CD14-positive monocyte (primary cell): ENCODE results near the gene PIN4. TPM values are rescaled to one million over a fixed set of nuclear protein-coding genes. Genes with fewer than 3 reads are reported as not detected.

ENCODE experiments used
- DNase-seq, 3 donors: peaks; one replicate each; pipeline ENCODE4 v3.0.0-alpha.2; 2011 to 2022
- H2AFZ ChIP-seq: 2 replicates; pipeline ENCODE4 v1.6.0; 2012; ENCODE audit warnings: mild to moderate bottlenecking, low read depth, low read length, inconsistent platforms; ENCODE audit not compliant: insufficient read depth, poor library complexity, severe bottlenecking
- H3K27ac ChIP-seq, 2 donors: 1 replicate in 1 of 2; 2 replicates in 1 of 2; pipeline ENCODE4 v1.5.1; 2012 to 2013; ENCODE audit warnings: low read length in 2 of 2, control low read depth in 1 of 2, inconsistent platforms in 1 of 2, low read depth in 1 of 2, mild to moderate bottlenecking in 1 of 2
- H3K27me3 ChIP-seq, 2 donors: one replicate each; pipeline versions ENCODE4 v1.6.0 to v1.6.1; 2011 to 2013; ENCODE audit warnings: low read length in 2 of 2; ENCODE audit not compliant: control insufficient read depth in 2 of 2, insufficient read depth in 2 of 2
- H3K36me3 ChIP-seq, 2 donors: replicated peaks in 1 of 2; 1 replicate in 1 of 2; 2 replicates in 1 of 2; pipeline versions ENCODE4 v1.5.1 to v1.6.1; 2012 to 2013; ENCODE audit warnings: low read length in 2 of 2, control low read depth in 1 of 2, inconsistent platforms in 1 of 2, mild to moderate bottlenecking in 1 of 2; ENCODE audit not compliant: insufficient read depth in 2 of 2, control insufficient read depth in 1 of 2
- H3K4me1 ChIP-seq, 2 donors: 1 replicate in 1 of 2; 2 replicates in 1 of 2; pipeline versions ENCODE4 v1.5.1 to v1.6.1; 2012 to 2013; ENCODE audit warnings: low read length in 2 of 2, control low read depth in 1 of 2, inconsistent platforms in 1 of 2, mild to moderate bottlenecking in 1 of 2, moderate library complexity in 1 of 2; ENCODE audit not compliant: insufficient read depth in 2 of 2, control insufficient read depth in 1 of 2
- H3K4me2 ChIP-seq: replicated peaks from 2 replicates; pipeline ENCODE3; 2012; ENCODE audit warnings: low read length, moderate library complexity, mild to moderate bottlenecking; ENCODE audit not compliant: poor library complexity, severe bottlenecking; ENCODE audit errors: extremely low read depth
- H3K4me3 ChIP-seq, 3 experiments: fragments of 200-600 bp in 1 of 3; sonication (generic) in 1 of 3; replicated peaks in 1 of 3; 1 replicate in 2 of 3; 2 replicates in 1 of 3; pipeline ENCODE4 v1.5.1; 2011 to 2013; ENCODE audit warnings: low read length in 3 of 3, mild to moderate bottlenecking in 3 of 3, control low read depth in 2 of 3, low read depth in 2 of 3, inconsistent platforms in 1 of 3, moderate library complexity in 1 of 3
- H3K79me2 ChIP-seq: 2 replicates; pipeline ENCODE4 v1.6.0; 2012; ENCODE audit warnings: mild to moderate bottlenecking, control low read depth, inconsistent platforms, low read length, moderate library complexity; ENCODE audit not compliant: insufficient read depth
- H3K9ac ChIP-seq: 2 replicates; pipeline ENCODE4 v1.6.0; 2017; ENCODE audit warnings: low read length, mild to moderate bottlenecking; ENCODE audit not compliant: insufficient read depth, poor library complexity, severe bottlenecking
- H3K9me3 ChIP-seq, 2 donors: replicated peaks in 1 of 2; 1 replicate in 1 of 2; 2 replicates in 1 of 2; pipeline versions ENCODE4 v1.5.1 to v1.6.1; 2012 to 2013; ENCODE audit warnings: low read length in 2 of 2, control low read depth in 1 of 2; ENCODE audit not compliant: control insufficient read depth in 1 of 2, insufficient read depth in 1 of 2
- H4K20me1 ChIP-seq: 2 replicates; pipeline ENCODE4 v1.6.0; 2012; ENCODE audit warnings: mild to moderate bottlenecking, low read length, control low read depth, moderate library complexity; ENCODE audit not compliant: insufficient read depth
- H3K27ac Mint-ChIP-seq, 7 donors: one replicate each; pipeline ENCODE4 v1.8.0; 2020; ENCODE audit warnings: mild to moderate bottlenecking in 7 of 7, mixed read lengths in 7 of 7, moderate library complexity in 6 of 7, inconsistent platforms in 2 of 7
- H3K27me3 Mint-ChIP-seq, 3 donors: one replicate each; pipeline ENCODE4 v1.8.0; 2021 to 2022; ENCODE audit warnings: low read depth in 3 of 3, mild to moderate bottlenecking in 3 of 3, mixed read lengths in 3 of 3, moderate library complexity in 3 of 3, inconsistent platforms in 1 of 3
- H3K36me3 Mint-ChIP-seq, 2 donors: one replicate each; pipeline ENCODE4 v1.8.0; 2020; ENCODE audit warnings: mixed read lengths in 2 of 2, inconsistent platforms in 1 of 2, mild to moderate bottlenecking in 1 of 2
- H3K4me1 Mint-ChIP-seq: one replicate; pipeline ENCODE4 v1.8.0; 2020; ENCODE audit warnings: mild to moderate bottlenecking, mixed read lengths
- H3K4me3 Mint-ChIP-seq, 2 donors: one replicate each; pipeline ENCODE4 v1.8.0; 2020; ENCODE audit warnings: mild to moderate bottlenecking in 2 of 2, mixed read lengths in 2 of 2, moderate library complexity in 1 of 2
- H3K9me3 Mint-ChIP-seq, 7 donors: one replicate each; pipeline ENCODE4 v1.8.0; 2020 to 2022; ENCODE audit warnings: mixed read lengths in 7 of 7, mild to moderate bottlenecking in 6 of 7, moderate library complexity in 6 of 7, inconsistent platforms in 2 of 7
- CTCF ChIP-seq: fragments of 200-600 bp; IDR thresholded peaks from one replicate; pipeline ENCODE4 v1.8.0; 2022; ENCODE audit warnings: antibody characterized with exemption, mild to moderate bottlenecking
- WGBS: methylation state at CpG from one replicate; pipeline ENCODE4 v1.1.5; 2013; ENCODE audit warnings: missing lambda C conversion rate; ENCODE audit not compliant: insufficient coverage; 5-methylcytosine and 5-hydroxymethylcytosine counted together
- intact Hi-C, 2 donors: fragments of 100-400 bp; cut with micrococcal nuclease; formaldehyde crosslinking; loops; one replicate each; pipeline versions ENCODE4 v1.15.0 to v1.15.1; 2023
- polyA plus RNA-seq, 3 donors: library from polyadenylated mRNA; depleted of rRNA in 1 of 3; unstranded in 2 of 3; stranded (reverse) in 1 of 3; fragments of 300-500 nt in 2 of 3; fragments of >200 nt in 1 of 3; fragmentation: Illumina TruSeq in 2 of 3; gene quantifications; 1 replicate in 2 of 3; 2 replicates in 1 of 3; pipeline ENCODE4 v1.2.3, GENCODE V29; 2012 to 2021

The PIN4 gene
- polyA plus RNA-seq, 3 donors: 2.9 to 20.8 (median 16.7) TPM

GRCh38 chrX:72245461-72246089 is 64.0 kb downstream of the PIN4 start:
- no peak overlapping the region for H3K27ac ChIP-seq
- DNase-seq: peak; percentile 3 to 25 (median 19)
- no peaks in the 10 kb centered on the region for H3K4me1 ChIP-seq
- H3K4me3 ChIP-seq: no peak overlapping the region
- no peak overlapping the region for H2AFZ ChIP-seq
- peaks cover 0 to 12% (median 5%) of the 10 kb centered on the region in 3 donors for H3K27me3 Mint-ChIP-seq
- H3K9me3 Mint-ChIP-seq: no peaks in the 10 kb centered on the region
- no peak overlapping the region for H3K9ac ChIP-seq
- TF ChIP-seq CTCF: peak; percentile 72
- intact Hi-C loops: no loop called here
- H3K9me3 ChIP-seq: no peaks in the 10 kb centered on the region
- H3K36me3 Mint-ChIP-seq: no peaks in the 10 kb centered on the region
- no peaks in the 10 kb centered on the region for H3K27me3 ChIP-seq
- no peak overlapping the region for H3K4me3 Mint-ChIP-seq
- H4K20me1 ChIP-seq: no peaks in the 10 kb centered on the region
- 100% methylated on average over 1 of the region's 3 CpGs for WGBS
- H3K79me2 ChIP-seq: no peaks in the 10 kb centered on the region
- no peak overlapping the region for H3K4me2 ChIP-seq
- no peak overlapping the region for H3K27ac Mint-ChIP-seq
- no peaks in the 10 kb centered on the region for H3K36me3 ChIP-seq
- peaks cover 2% of the 10 kb centered on the region for H3K4me1 Mint-ChIP-seq

- intact Hi-C loops: no loop called here
- no peak overlapping the region for H3K9ac ChIP-seq
- H3K4me2 ChIP-seq: no peak overlapping the region
- H2AFZ ChIP-seq: no peak overlapping the region
- WGBS: 100% methylated on average over 1 of the region's 2 CpGs
- Mint-ChIP-seq H3K9me3 (peaks cover 0 to 3% (median 0%) of the 10 kb centered on the region in 7 donors), H3K27me3 (peaks cover 0 to 10% (median 4%) of the 10 kb centered on the region in 3 donors), H3K36me3 (no peaks in the 10 kb centered on the region), H3K4me3 (no peak overlapping the region), H3K27ac (no peak overlapping the region), H3K4me1 (peaks cover 2% of the 10 kb centered on the region)
- H3K27me3 ChIP-seq: no peaks in the 10 kb centered on the region
- no peak overlapping the region for H3K27ac ChIP-seq
- H4K20me1 ChIP-seq: no peaks in the 10 kb centered on the region
- no peak overlapping the region for H3K4me3 ChIP-seq
- no peak for DNase-seq
- H3K36me3 ChIP-seq: no peaks in the 10 kb centered on the region
- no peak for TF ChIP-seq CTCF
- H3K9me3 ChIP-seq: no peaks in the 10 kb centered on the region
- no peaks in the 10 kb centered on the region for H3K79me2 ChIP-seq
- no peaks in the 10 kb centered on the region for H3K4me1 ChIP-seq
These were observed 65.8 kb downstream of the PIN4 start for GRCh38 chrX:72247206-72247942.

Other genes with a start within 250 kb of the PIN4 start
- 1 to 10 TPM in 1 of 3 donors, under 1 TPM in 2; 0.24 to 4.9 (median 0.59) TPM for gene RTL5, start 49.8 kb upstream of the PIN4 start, polyA plus RNA-seq
- under 1 TPM; 0.04 to 0.24 (median 0.05) TPM for gene ERCC6L, start 57.3 kb downstream of the PIN4 start, polyA plus RNA-seq
- gene RPS4X, start 95.5 kb downstream of the PIN4 start, polyA plus RNA-seq: 1,000 to 10,000 TPM in 1 of 3 donors, 100 to 1,000 TPM in 2; 275 to 1,318 (median 281) TPM
- under 1 TPM in 1 of 3 donors, not detected in 2; 0.36 TPM for gene CITED1, start 124.2 kb downstream of the PIN4 start, polyA plus RNA-seq